GM19324 (cell line): Measurements from ENCODE around the gene IGF1.

Experiments used
- ATAC-seq: cut with Tn5 transposase; IDR thresholded peaks from one replicate; pipeline ENCODE4 v1.9.1; 2021; ENCODE audit warnings: mild to moderate bottlenecking, moderate library complexity; ENCODE audit not compliant: unreplicated experiment, low FRiP score

Gene IGF1

GRCh38 chr12:102480406-102480805 is at the start of gene IGF1:
TSS of gene IGF1 (minus strand) at chr12:102480563. CDS start at chr12:102480381, 182 bp downstream.
- no peak for ATAC-seq

- ATAC-seq, result no peak
These were observed 47.7 kb upstream of the IGF1 start for GRCh38 chr12:102528111-102528510.

GRCh38 chr12:102527171-102527720 is 46.9 kb upstream of the IGF1 start:
- no peak for ATAC-seq

- no peak for ATAC-seq
These were observed 46.3 kb upstream of the IGF1 start for GRCh38 chr12:102526656-102527055.

GRCh38 chr12:102522768-102523167 is 42.4 kb upstream of the IGF1 start:
- ATAC-seq, result no peak

GRCh38 chr12:102521662-102522277 is 41.4 kb upstream of the IGF1 start:
- no peak for ATAC-seq

GRCh38 chr12:102518871-102519270 is 38.5 kb upstream of the IGF1 start:
- no peak for ATAC-seq

- no peak for ATAC-seq
These were observed 34.3 kb upstream of the IGF1 start for GRCh38 chr12:102514696-102515095.

GRCh38 chr12:102513739-102514138 is 33.4 kb upstream of the IGF1 start:
- no peak for ATAC-seq

GRCh38 chr12:102513272-102513671 is 32.9 kb upstream of the IGF1 start:
- peak; percentile 67 for ATAC-seq

GRCh38 chr12:102512523-102512922 is 32.2 kb upstream of the IGF1 start:
- ATAC-seq, result no peak

GRCh38 chr12:102511575-102511974 is 31.2 kb upstream of the IGF1 start:
- no peak for ATAC-seq

GRCh38 chr12:102510463-102510862 is 30.1 kb upstream of the IGF1 start:
- no peak for ATAC-seq

- no peak for ATAC-seq
These were observed 29.7 kb upstream of the IGF1 start for GRCh38 chr12:102510031-102510430.

- no peak for ATAC-seq
These were observed 28.8 kb upstream of the IGF1 start for GRCh38 chr12:102509123-102509626.

GRCh38 chr12:102508052-102508451 is 27.7 kb upstream of the IGF1 start:
- ATAC-seq, result no peak

GRCh38 chr12:102507301-102507700 is 26.9 kb upstream of the IGF1 start:
- ATAC-seq, result no peak

GRCh38 chr12:102504871-102505270 is 24.5 kb upstream of the IGF1 start:
- ATAC-seq, result no peak

GRCh38 chr12:102504280-102504679 is 23.9 kb upstream of the IGF1 start:
- ATAC-seq, result no peak

GRCh38 chr12:102503831-102504230 is 23.5 kb upstream of the IGF1 start:
- no peak for ATAC-seq

GRCh38 chr12:102503056-102503681 is 22.8 kb upstream of the IGF1 start:
- peak; percentile 64 for ATAC-seq

- no peak for ATAC-seq
These were observed 21.4 kb upstream of the IGF1 start for GRCh38 chr12:102501773-102502172.
